ENCODE measurements around the gene EP300.
"Not testable (repeated sequence)": the region's sequence is repeated elsewhere in the genome, so short reads cannot be mapped to it uniquely, and the experiment has no call there.

The EP300 gene

GRCh38 chr22:41085842-41086241, 6.5 kb upstream of the EP300 start:
- DNase-seq, result no peak

GRCh38 chr22:41091132-41092022, 1.0 kb upstream of the EP300 start:
- DNase-seq, result peak; percentile 92 to 99 (median 98)

GRCh38 chr22:41092847-41093411, 537 bp downstream of the EP300 start:
- DNase-seq, result peak in 7 of 14 donors; percentile 45 to 70 (median 55)

GRCh38 chr22:41094041-41094593, 1.7 kb downstream of the EP300 start:
- DNase-seq, result peak in 2 of 14 donors; percentile 2 to 9

GRCh38 chr22:41096391-41096790, 4.0 kb downstream of the EP300 start:
- no peak for DNase-seq

- no peak for DNase-seq
Observed at GRCh38 chr22:41096841-41097240, 4.4 kb downstream of the EP300 start.

- no peak for DNase-seq
Observed at GRCh38 chr22:41099036-41099435, 6.6 kb downstream of the EP300 start.

GRCh38 chr22:41106122-41106968, 14.0 kb downstream of the EP300 start:
- DNase-seq, result no peak

- not testable (repeated sequence) for DNase-seq
Observed at GRCh38 chr22:41106969-41107325, 14.6 kb downstream of the EP300 start.

GRCh38 chr22:41110968-41111367, 18.6 kb downstream of the EP300 start:
- no peak for DNase-seq

GRCh38 chr22:41116342-41116741, 23.9 kb downstream of the EP300 start:
- DNase-seq, result no peak

GRCh38 chr22:41117127-41117965, 25.0 kb downstream of the EP300 start:
- DNase-seq, result no peak

GRCh38 chr22:41123151-41123550, 30.8 kb downstream of the EP300 start:
- no peak for DNase-seq

GRCh38 chr22:41124086-41124485, 31.7 kb downstream of the EP300 start:
- no peak for DNase-seq

- no peak for DNase-seq
Observed at GRCh38 chr22:41127451-41127850, 35.1 kb downstream of the EP300 start.

- DNase-seq, result no peak
Observed at GRCh38 chr22:41128606-41129005, 36.2 kb downstream of the EP300 start.

- no peak for DNase-seq
Observed at GRCh38 chr22:41132550-41132949, 40.2 kb downstream of the EP300 start.

GRCh38 chr22:41140365-41140957, 48.1 kb downstream of the EP300 start:
- DNase-seq, result peak in 5 of 14 donors; percentile 2 to 31 (median 2)

- DNase-seq, result not testable (repeated sequence)
Observed at GRCh38 chr22:41145921-41146320, 53.5 kb downstream of the EP300 start.

GRCh38 chr22:41146573-41146972, 54.2 kb downstream of the EP300 start:
- DNase-seq, result no peak

- DNase-seq, result no peak
Observed at GRCh38 chr22:41147722-41148121, 55.3 kb downstream of the EP300 start.
